Right lobe of liver (tissue), 4 donors: ENCODE results near the gene PCDH15.

ENCODE experiments used
- POLR2A ChIP-seq: fragments of 450-650 bp; IDR thresholded peaks from one replicate; pipeline ENCODE4 v1.6.1; 2017; ENCODE audit warnings: antibody characterized with exemption, mild to moderate bottlenecking
- TF ChIP-seq, protein P1 (sequence below), 4 donors: fragments of 200-600 bp in 3 of 4; fragments of 450-650 bp in 1 of 4; IDR thresholded peaks; one replicate each; pipeline versions ENCODE4 v1.5.1 to v1.8.0; 2016 to 2022; ENCODE audit warnings: antibody characterized with exemption in 4 of 4, mild to moderate bottlenecking in 2 of 4
- donor health status: DM: no; HTN: no; CAD: no.
- donor health status: DM: no; HTN: no; CAD: no.
- donor health status: DM: no; HTN: yes; CAD: no.

DNA sequence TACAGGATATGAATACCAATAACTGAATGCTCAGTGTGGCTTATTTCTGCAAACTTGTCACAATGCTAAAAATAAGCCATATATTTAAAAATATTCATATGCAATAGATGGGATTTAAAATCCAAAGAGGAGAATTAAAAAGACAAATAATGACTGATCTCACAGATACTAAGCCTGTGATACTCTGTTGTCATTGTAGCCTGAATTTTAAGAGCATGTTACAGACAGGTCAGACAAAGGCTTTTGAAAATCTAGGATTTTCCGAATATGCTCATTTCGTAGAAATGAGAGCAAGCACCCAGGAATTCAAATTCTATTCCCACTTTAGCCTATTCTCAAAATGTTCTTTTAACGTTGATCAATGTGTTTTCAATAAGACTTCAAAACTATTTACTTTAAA, 269.7 kb downstream of the PCDH15 start:
- TF ChIP-seq, protein P1, sequence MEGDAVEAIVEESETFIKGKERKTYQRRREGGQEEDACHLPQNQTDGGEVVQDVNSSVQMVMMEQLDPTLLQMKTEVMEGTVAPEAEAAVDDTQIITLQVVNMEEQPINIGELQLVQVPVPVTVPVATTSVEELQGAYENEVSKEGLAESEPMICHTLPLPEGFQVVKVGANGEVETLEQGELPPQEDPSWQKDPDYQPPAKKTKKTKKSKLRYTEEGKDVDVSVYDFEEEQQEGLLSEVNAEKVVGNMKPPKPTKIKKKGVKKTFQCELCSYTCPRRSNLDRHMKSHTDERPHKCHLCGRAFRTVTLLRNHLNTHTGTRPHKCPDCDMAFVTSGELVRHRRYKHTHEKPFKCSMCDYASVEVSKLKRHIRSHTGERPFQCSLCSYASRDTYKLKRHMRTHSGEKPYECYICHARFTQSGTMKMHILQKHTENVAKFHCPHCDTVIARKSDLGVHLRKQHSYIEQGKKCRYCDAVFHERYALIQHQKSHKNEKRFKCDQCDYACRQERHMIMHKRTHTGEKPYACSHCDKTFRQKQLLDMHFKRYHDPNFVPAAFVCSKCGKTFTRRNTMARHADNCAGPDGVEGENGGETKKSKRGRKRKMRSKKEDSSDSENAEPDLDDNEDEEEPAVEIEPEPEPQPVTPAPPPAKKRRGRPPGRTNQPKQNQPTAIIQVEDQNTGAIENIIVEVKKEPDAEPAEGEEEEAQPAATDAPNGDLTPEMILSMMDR (IDR thresholded peaks at IDR 0.05), result no peak
- no peak for TF ChIP-seq POLR2A
